ENCODE data around the gene RPUSD1.

DNA sequence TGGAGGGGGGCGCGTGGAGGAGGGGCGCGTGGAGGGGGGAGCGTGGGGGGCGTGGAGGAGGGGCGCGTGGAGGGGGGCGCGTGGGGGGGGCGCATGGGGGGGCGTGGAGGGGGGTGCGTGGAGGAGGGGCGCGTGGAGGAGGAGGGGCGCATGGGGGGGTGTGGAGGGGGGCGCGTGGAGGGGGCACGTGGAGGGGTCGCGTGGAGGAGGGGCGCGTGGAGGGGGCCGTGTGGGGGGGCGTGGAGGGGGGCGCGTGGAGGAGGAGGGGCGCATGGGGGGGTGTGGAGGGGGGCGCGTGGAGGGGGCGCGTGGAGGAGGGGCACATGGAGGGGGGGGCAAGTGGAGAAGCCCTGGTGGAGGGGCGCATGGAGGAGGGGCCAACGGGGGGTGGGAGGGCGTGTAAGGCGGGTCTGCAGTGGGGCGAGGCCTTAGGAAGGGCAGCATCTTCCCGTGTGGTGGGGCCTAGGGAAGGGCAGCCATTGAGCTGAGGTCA lies 20.4 kb downstream of the RPUSD1 start:
- TF ChIP-seq, protein P1, sequence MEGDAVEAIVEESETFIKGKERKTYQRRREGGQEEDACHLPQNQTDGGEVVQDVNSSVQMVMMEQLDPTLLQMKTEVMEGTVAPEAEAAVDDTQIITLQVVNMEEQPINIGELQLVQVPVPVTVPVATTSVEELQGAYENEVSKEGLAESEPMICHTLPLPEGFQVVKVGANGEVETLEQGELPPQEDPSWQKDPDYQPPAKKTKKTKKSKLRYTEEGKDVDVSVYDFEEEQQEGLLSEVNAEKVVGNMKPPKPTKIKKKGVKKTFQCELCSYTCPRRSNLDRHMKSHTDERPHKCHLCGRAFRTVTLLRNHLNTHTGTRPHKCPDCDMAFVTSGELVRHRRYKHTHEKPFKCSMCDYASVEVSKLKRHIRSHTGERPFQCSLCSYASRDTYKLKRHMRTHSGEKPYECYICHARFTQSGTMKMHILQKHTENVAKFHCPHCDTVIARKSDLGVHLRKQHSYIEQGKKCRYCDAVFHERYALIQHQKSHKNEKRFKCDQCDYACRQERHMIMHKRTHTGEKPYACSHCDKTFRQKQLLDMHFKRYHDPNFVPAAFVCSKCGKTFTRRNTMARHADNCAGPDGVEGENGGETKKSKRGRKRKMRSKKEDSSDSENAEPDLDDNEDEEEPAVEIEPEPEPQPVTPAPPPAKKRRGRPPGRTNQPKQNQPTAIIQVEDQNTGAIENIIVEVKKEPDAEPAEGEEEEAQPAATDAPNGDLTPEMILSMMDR (IDR thresholded peaks at IDR 0.05): no peak
- no peak for TF ChIP-seq POLR2A (IDR thresholded peaks at IDR 0.05)

Data from Peyer's patch (tissue), 4 donors.